CD1c-positive myeloid dendritic cell (primary cell): ENCODE measurements around the gene P2RX7.

ENCODE experiments used
- DNase-seq: peaks from one replicate; pipeline ENCODE4 v3.0.0-alpha.2; 2016; ENCODE audit errors: extremely low spot score

Gene P2RX7

DNA sequence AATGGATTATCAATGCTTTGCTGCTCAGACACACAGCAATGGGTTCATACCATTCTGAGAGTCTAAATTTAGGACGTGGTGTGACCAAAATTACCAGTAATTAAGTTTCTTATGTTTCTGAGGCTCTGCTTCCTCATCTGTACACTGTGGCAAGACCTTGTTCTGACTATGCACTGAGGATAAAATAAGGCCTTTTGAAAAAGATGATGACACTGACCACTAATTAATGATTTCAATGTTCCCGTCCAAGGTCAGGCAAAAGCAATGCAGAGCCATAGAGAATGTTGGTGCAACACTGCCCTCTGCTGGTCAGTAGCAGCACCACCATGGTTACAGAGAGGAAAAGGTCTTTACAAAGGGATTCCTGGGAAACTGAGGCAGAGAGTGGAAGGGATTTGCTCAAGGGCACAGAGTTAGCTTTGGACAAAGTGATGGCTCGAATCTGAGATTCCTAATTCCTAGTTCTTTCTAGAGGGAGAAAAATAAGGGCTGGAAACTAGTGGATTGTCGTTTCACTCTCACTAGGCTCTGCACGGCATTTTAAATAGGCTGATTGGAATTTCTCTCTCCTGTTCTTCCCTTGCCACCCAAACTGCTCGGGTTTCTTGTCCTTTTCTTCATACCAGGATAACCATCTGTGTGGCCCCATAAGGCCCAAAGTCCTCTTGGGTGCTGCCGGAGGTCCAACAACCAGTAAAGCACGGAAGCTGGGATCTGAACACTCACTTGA lies 22.3 kb upstream of the P2RX7 start:
- peak; percentile 84 for DNase-seq

DNA sequence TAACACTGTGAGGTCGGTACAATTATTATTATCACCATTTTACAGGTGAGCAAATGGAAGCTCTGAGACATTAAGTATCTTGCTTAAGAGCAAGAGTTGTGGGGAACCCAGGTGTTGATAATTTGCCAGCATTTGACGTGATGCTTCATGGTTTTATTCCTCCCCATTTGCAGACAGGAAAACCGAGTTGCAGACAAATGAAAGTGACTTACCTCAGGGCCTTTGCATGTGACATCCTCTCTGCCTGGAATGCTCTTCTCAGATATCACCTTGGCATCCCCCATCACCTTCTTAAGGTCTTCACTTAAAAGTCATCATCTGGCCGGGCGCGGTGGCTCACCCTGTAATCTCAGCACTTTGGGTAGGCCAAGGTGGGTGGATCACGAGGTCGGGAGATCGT lies 21.0 kb upstream of the P2RX7 start:
- DNase-seq: no peak

DNA sequence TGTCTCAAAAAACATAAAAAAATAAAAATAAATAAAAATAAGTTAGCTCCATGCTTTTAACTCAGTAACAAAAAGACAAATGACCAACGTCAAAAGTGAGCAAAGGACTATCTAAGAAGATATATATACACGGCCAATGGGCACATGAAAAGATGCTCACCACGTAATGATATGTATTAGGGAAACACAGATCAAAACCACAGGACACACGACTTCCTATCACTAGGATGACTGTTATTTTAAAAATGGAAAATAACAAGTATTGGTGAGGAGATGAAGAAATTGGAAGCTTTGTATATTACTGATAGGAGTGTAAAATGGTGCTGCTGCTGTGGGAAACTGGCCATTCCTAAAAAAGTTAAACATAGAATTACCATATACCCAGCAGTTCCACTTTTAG lies 20.2 kb upstream of the P2RX7 start:
- no peak for DNase-seq

DNA sequence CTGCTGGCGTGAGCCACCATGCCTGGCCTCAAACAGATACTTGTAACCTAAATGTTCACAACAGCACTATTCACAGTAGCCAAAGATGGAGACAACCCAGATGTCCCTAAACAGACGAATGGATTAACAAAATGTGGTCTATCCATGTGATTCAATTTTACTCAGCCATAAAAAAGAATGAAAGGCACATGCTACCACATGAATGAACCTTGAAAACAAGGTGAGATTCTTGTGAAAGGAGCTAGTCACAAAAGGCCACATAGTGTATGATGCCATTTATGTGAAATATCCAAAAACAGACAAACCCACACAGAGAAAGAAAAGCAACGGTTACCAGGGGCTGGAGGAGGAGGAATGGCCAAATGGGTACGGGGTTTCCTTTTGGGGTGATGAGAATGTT lies 19.6 kb upstream of the P2RX7 start:
- no peak for DNase-seq

DNA sequence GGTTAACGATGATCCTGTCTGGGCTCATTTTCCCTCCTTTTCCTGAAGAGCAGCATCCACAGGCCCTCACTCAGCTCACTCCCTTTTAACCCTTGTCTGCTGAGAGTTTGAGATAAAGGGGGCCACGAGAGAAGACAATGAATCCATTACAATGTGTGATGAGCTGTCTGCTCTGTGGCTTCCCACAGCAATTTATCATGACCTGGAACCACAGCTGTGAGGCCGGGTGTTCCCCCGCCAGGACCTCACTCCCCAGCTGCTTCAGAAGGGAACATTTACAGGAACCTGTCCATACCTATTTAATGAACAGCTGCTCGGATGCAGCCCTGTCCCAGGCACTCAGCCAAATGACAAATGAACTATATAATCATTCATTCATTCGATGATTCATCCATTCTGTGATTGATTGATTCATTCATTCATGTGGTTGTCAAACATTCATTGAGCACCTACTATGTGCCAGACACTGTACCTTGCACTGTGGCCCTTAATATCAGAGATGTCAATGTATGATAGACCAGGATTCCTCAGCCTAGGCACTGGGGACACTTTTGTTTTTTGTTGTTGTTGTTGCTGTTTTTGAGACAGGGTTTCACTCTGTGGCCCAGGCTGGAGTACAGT lies 18.5 kb upstream of the P2RX7 start:
- no peak for DNase-seq

DNA sequence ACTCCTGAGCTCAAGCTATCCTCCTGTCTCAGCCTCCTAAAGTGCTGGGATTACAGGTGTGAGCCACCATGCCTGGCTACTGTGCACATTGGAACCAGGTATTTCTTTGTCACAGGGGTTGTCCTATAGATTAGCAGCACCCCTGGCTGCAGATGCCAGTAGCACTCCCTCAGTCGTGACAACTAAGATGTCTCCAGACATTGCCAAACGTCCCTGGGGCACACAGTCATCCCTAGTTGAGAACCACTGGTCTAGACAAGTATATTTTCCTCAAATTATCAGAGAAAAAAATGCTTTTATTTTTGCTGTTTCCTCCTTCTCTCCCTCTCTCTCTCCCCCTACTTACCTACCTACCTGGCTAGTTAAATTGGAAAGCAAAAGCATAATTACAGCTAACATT lies 17.9 kb upstream of the P2RX7 start:
- no peak for DNase-seq

DNA sequence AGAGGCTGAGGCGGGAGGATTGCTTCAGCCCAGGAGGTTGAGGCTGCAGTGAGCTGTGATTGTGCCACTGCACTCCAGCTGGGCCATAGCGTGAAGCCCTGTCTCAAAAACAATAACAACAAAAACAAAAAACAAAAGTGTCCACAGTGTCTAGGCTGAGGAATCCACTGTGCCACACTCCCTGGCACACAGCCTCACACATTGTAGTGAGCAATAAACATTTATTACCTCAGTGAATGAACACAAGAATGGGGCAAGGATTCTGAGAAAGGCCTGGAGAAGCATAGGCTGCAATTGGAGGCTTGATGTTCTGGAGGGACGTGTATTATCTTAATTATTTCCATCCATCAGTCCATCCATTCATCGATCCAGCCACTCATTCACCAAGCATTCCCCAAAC lies 17.1 kb upstream of the P2RX7 start:
- no peak for DNase-seq

DNA sequence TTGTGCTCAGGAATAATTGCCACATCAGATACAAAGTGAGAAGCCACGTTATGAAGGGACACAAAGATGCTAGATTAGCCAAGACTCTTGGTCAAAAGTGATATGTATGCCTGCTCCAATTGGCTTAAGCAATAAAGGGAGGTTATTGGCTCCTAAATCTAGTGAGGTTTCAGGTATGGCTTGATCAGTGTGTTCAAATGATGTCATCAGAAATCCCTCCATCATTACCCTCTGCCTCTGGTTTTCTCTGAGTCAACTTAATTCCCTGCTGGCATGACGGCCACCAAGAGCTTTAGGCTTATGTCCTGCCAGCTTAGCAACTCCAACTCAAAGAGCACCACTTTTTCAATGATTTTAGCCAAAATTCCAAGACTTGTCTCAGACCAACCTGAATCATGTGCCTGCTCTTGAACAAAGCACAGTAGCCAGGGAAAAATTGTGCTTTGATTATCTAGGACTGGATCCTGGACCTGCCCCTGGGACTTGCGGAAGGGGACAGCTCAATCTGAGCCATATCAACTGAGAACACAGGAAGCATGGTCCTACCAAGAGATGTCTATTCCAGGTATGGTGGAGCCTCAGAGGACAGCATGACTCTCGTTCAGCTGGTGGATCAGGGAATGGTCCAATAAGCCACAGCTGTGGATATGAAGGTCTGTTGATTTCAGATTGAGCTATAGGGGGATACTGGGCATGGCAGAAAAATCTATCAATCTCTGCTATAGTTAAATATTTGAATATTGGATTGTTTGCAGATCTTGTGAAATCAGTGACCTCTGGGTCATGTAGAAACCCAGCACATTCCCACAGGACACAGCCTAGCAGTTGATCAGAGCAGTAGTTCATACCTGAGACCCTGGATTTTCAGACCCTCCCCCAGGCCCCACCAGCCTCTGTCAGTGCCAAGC lies 16.1 kb upstream of the P2RX7 start:
- no peak for DNase-seq

DNA sequence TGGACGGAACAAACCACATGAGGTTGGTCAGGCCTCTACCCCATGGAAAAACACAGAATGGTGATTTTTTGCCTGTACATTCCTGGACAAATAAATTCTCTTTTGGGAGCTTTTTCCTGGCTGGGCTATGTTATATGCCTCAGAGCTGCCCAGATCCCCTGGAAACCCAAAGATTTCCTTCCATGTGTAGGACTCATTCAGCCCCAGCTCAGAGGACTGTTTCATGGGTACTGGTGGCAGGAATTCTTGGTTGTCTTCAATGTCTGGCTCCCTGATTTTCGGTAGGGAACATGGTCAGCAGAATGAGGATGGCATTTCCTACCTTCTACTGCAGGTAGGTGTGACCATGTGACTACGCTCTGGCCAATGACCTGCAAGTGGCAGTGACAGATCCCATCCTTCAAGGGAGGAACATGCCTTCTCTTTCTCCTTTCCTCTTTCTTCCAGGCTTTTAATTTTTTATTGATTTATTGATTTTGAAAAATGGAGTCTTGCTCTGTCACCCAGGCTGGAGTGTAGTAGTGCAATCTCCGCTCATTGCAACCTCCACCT lies 15.4 kb upstream of the P2RX7 start:
- DNase-seq: no peak

DNA sequence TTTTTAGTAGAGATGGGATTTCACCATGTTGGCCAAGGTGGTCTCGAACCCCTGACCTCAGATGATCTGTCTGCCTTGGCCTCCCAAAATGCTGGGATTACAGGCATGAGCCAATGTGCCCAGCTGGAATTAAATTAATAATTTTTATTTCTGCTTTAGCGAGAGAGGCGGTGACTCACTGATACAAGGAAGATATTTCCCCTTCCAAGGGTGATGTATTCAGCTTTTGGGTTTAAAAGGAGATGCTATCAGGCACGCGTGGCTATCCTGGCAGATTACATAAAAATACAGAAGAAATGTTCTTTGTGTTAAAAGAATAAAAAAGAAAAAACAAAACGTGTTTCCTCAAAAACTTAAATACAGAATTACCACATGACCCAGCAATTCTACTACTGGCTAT lies 12.4 kb upstream of the P2RX7 start:
- DNase-seq: no peak

DNA sequence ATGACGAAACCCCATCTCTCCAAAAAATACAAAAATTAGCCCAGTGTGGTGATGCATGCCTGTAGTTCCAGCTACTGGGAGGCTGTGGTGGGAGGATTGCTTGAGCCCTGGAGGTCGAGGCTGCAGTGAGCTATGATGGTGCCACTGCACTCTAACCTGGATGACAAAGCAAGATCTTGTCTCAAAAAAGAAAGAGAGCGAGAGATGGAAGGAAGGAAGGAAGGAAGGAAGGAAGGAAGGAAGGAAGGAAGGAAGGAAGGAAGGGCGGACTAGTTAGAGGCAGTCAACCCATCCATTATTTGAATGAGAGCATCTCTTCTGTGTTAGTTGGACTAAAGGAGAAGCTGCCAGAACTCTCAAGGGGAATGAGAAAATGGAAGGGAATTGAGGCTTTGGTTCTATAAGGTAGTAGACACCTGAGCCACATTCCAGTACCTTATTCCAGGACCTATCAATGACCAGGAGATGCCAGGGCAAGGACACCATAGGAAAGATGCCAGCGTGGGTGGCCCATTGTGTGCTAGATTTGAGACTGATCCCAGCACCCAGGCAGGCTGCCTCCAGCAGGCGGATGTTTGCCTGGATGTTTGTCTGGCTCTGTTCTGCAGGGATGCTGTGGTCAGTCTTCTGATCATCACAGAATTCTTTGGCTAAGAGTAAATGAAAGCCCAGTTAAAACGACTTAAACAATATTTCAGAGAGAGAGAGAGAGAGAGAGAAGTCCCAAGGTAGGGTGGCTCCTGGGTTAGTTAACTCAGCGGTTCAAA lies 11.5 kb upstream of the P2RX7 start:
- no peak for DNase-seq

DNA sequence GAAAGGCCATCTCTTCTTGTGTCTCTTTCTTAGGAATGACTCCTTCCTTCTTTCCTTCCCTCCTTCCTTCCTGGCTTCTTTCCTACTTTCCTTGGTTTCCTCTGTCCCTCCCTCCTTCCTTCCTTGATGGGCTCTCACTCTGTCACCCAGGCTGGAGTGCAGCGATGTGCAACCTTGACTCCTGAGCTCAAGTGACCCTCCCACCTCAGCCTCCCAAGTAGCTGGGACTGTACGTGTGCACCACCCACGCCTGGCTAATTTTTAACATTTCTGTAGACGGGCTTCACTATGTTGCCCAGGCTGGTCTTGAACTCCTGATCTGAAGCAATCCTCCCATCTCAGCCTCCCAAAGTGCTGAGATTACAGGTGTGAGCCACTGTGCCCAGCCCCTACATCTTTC lies 10.9 kb upstream of the P2RX7 start:
- DNase-seq: no peak

DNA sequence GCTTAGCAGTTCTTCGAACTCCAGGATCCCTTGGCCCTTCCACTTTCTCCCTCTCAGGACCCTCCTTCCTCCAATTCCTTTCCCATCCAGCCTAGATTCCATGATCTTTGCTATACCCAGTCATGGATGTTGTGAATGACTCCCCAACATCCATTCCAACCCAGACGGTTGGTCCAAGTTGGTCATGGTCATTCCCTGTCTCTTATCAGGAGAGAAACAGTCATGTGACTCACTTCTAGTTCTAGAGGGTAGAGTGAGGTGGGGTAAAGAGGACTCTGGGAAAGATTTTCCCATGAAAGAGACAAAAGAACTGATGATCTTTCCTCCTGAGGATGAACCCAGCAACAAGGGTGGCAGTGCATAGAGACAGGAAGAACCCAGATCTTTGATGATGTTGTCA lies 9.2 kb upstream of the P2RX7 start:
- DNase-seq: no peak

DNA sequence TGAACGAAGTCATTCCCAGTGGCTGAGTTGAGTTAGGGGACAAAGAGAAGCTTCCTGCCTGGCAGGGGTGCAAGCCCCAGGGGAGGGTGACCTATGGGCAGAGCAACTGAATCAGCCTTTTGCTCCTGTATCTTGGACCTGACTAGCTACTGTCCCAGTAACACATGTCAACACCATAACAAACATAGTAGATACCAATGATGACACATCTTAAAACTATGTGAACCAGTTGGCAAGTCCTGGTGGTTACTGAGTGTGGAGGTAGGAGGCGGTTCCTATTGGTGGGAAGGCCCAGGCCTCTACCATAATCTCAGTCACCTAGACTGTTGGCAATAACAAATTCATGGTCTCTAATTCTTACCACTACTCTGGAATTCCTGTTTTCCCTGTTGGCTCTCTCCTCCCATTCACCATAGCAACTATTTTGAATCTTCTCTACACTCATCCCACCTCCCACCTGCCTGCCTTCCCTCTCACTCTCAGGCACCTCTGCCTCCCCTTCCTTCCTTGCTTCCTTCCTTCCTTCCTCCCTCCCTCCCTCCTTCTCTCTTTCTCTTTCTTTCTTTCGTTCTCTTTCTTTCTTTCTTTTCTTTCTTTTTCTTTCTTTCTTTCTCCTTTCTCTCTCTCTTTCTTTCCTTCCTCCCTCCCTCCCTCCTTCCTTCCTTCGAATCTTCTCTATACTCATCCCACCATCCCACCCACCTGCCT lies 8.1 kb upstream of the P2RX7 start:
- peak; percentile 12 for DNase-seq

DNA sequence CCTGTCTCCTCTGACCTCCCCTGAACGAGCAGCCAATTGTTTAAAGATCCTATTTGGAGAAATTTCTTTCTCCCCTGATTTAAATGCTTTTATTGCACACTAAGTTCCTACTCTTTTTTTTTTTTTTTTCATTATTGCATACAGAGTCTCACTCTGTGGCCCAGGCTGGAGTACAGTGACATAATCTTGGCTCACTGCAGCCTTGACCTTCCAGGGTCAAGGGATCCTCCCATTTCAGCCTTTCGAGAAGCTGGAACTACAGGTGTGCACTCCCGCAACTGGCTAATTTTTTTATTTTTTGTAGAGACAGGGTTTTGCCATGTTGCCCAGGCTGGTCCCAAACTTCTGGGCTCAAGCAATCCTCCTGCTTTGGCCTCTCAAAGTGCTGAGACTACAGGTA lies 5.2 kb upstream of the P2RX7 start:
- no peak for DNase-seq

DNA sequence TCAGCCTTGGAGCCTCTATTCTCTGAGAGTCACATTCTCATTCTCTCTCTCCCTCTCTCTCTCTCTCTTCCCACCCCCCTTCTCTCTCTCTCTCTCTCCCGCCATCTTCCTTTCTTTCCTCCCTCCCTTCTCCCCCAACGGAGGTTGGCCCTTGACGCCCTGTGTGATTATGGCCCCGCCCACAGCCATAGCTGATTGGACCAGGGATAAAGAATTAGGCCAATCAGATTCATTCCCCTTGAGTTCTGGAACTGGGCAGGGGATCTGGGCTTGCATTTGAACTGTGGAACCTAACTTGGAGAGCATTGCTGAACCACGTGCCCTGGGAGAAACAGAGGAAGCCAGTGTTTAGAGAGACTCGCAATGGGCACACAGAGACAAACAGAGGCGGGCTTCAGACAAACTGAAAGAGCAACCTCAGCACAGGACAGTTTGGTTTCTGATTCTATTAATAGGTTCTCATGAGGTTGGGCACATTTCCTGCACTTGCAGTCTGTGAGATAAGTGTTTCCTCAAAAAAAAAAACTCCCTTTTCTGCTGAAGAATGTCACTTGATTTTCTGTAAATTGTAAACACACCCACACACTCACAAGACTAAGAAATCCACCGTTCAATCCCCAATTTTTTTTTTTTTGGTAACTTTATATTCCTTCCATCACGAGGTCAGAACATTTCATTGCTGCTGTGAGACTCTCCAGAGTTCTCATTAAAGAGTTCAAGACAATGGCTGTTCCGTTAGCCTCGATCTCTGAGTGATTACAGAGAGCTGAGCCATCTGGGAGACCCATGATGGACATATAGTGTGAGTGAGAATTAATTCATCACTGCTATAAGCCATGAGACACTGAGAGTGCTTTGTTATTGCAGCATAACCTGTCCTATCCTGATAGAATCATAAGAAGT lies 3.5 kb upstream of the P2RX7 start:
- DNase-seq: peak; percentile 92

DNA sequence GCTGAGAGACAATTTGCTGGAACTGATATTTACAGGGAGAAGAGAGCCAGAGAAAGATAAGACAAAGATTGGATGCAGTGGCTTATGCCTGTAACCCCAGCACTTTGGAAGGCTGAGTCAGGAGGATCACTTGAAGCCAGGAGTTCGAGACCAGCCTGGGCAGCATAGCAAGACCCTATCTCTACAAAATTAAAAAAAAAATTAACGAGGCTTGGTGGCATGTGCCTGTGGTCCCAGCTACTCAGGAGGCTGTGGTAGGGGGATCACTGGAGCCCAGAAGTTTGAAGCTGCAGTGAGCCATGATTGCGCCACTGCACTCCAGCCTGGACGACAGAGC lies 2.9 kb upstream of the P2RX7 start:
- no peak for DNase-seq

DNA sequence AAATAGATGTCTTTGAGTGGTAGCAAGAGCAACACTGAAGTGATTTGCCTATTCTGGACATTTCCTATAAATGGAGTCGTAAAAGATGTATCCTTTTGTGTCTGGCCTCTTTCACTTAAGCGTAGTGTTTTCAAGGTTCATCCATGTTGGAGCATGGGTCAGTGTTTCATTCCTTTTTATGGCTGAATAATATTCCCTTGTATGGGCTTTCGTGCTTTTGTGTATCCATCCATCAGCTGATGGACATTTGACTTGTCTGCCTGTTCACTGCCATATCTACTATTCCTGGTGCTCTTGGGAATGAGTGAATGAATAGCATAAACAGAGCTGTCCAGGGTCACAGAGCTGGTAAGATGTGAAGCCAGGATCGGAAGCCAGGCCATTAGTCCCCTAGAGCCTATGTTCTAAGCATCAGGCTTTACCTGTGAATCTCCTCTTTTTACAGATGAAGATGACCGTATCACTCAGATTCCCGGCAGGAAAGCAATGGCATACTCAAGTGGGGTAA lies 1.8 kb upstream of the P2RX7 start:
- no peak for DNase-seq

DNA sequence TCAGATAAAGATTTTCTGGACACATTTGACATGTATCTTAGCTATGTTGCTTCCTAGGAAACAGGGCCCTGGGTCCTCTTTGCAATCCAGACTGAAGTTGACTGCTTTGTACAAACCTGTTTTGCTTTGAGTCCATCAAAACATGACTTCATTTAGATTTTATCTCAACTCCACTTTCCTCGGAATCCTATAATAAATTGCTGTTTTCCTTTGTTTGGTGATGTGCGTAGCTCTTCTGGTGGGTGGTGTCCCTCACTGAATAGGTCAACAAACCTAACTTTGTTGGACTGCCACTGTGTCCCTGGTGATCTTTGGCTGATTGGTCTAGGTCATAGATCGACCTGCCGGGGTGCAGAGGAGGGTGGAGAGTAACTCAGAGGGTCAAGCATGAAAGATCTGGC lies 735 bp upstream of the P2RX7 start:
- no peak for DNase-seq

DNA sequence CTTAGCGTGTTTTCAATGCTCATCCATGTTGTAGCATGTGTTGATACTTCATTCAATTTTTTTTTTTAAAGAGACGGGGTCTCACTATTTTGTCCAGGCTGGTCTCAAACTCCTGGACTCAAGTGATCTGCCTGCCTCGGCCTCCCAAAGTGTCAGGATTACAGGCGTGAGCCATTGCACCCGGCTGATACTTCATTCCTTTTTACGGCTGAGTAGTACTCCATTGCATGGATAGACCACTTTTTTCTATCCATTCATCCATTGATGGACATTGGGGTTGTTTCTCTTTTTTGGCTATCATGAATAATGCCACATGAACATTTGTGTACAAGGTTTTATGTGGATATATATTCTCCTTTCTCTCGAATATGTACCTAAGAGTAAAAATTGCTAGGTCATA lies 1.2 kb downstream of the P2RX7 start:
- no peak for DNase-seq
